GM23248 (cell line): Measurements from ENCODE around the gene TOP1. TPM values are rescaled to one million over a fixed set of nuclear protein-coding genes. Genes with fewer than 3 reads are reported as not detected.
A peak's percentile ranks its signal among the peaks of the same experiment; 100 is the strongest.

Source experiments
- DNase-seq: peaks from one replicate; pipeline ENCODE4 v3.0.0-alpha.2; 2015
- H2AFZ ChIP-seq: fragments of 200-600 bp; sonication (generic); 2 replicates; pipeline ENCODE4 v1.6.1; 2016; ENCODE audit warnings: antibody characterized with exemption
- H3F3A ChIP-seq: fragments of 200-600 bp; sonication (generic); 2 replicates; pipeline ENCODE4 v1.6.1; 2016; ENCODE audit warnings: mild to moderate bottlenecking, antibody characterized with exemption, mixed run types; ENCODE audit not compliant: insufficient read depth
- H3K27ac ChIP-seq: fragments of 200-600 bp; sonication (generic); 2 replicates; pipeline ENCODE4 v1.5.1; 2016; ENCODE audit warnings: mild to moderate bottlenecking
- H3K27me3 ChIP-seq: fragments of 200-600 bp; sonication (generic); replicated peaks from 2 replicates; pipeline ENCODE4 v1.6.1; 2016; ENCODE audit warnings: mild to moderate bottlenecking; ENCODE audit not compliant: insufficient read depth
- H3K36me3 ChIP-seq: fragments of 200-600 bp; sonication (generic); 2 replicates; pipeline ENCODE4 v1.6.1; 2016; ENCODE audit warnings: low read depth, mild to moderate bottlenecking
- H3K4me1 ChIP-seq: fragments of 200-600 bp; sonication (generic); 2 replicates; pipeline ENCODE4 v1.6.1; 2016; ENCODE audit warnings: mild to moderate bottlenecking; ENCODE audit not compliant: insufficient read depth
- H3K4me2 ChIP-seq: fragments of 200-600 bp; sonication (generic); one replicate; pipeline ENCODE4 v1.6.1; 2016; ENCODE audit warnings: mild to moderate bottlenecking; ENCODE audit not compliant: unreplicated experiment
- H3K4me3 ChIP-seq: fragments of 200-600 bp; sonication (generic); 2 replicates; pipeline ENCODE4 v1.5.1; 2016; ENCODE audit warnings: mild to moderate bottlenecking
- H3K79me2 ChIP-seq: fragments of 200-600 bp; sonication (generic); 2 replicates; pipeline ENCODE4 v1.6.1; 2016; ENCODE audit warnings: mild to moderate bottlenecking; ENCODE audit not compliant: insufficient read depth
- H3K9ac ChIP-seq: fragments of 200-600 bp; sonication (generic); 2 replicates; pipeline ENCODE4 v1.6.1; 2016; ENCODE audit warnings: mild to moderate bottlenecking
- H3K9me2 ChIP-seq: fragments of 200-600 bp; sonication (generic); 2 replicates; pipeline ENCODE4 v1.6.1; 2016; ENCODE audit warnings: mixed run types, mild to moderate bottlenecking, moderate library complexity; ENCODE audit not compliant: insufficient read depth
- H3K9me3 ChIP-seq: fragments of 200-600 bp; sonication (generic); one replicate; pipeline ENCODE4 v1.6.1; 2017; ENCODE audit warnings: low read depth
- H4K20me1 ChIP-seq: fragments of 200-600 bp; sonication (generic); 2 replicates; pipeline ENCODE4 v1.6.0; 2016; ENCODE audit not compliant: insufficient read depth
- EZH2 ChIP-seq: fragments of 200-600 bp; sonication (generic); IDR thresholded peaks from 2 replicates; pipeline ENCODE4 v1.6.1; 2018; ENCODE audit warnings: antibody characterized with exemption, mild to moderate bottlenecking; ENCODE audit not compliant: insufficient read depth, poor library complexity, severe bottlenecking
- EZH2phosphoT487 ChIP-seq: fragments of 200-600 bp; sonication (generic); IDR thresholded peaks from 2 replicates; pipeline ENCODE4 v1.6.1; 2018; ENCODE audit warnings: antibody characterized with exemption, moderate library complexity, mild to moderate bottlenecking, low read depth; ENCODE audit not compliant: insufficient read depth
- WGBS, 2 experiments: methylation state at CpG; one replicate each; pipeline ENCODE4 v1.1.6; 2015 to 2017; ENCODE audit warnings: low lambda C conversion rate in 2 of 2, low coverage in 1 of 2; ENCODE audit errors: missing lambda C conversion rate in 2 of 2; 5-methylcytosine and 5-hydroxymethylcytosine counted together
- in situ Hi-C: fragments of 300-500 bp; cut with MboI; formaldehyde crosslinking; loops from 2 replicates; pipeline ENCODE4 v1.15.0; 2020
- polyA plus RNA-seq: library from polyadenylated mRNA; unstranded; fragments of >200 nt; fragmentation: Nextera tagmentation; extraction: Ambion mirVana; gene quantifications from 2 replicates; pipeline ENCODE4 v1.2.1, GENCODE V29; 2016
- total RNA-seq: library from RNA; depleted of rRNA; stranded (reverse); fragments of >200 nt; shearing (Covaris generic); gene quantifications from 2 replicates; pipeline ENCODE4 v1.2.3, GENCODE V29; 2014

TOP1 gene
- total and polyA plus RNA-seq, 2 experiments from 2014 or later, result 9.0 to 17.9 TPM

- no peaks in the 10 kb centered on the region for H3K27me3 ChIP-seq
- no peak overlapping the region for H3K9ac ChIP-seq
- in situ Hi-C loops, result no loop called here
- peak; percentile 41 for DNase-seq
- peaks cover 28% of the 10 kb centered on the region for H3K79me2 ChIP-seq
- no peaks in the 10 kb centered on the region for H3K9me3 ChIP-seq
- no peaks in the 10 kb centered on the region for H3F3A ChIP-seq
- no peak overlapping the region for H3K4me3 ChIP-seq
- H2AFZ ChIP-seq, result no peak overlapping the region
- H3K4me1 ChIP-seq, result peaks cover 12% of the 10 kb centered on the region; the same call in 1 of the 2 replicates
- H3K9me2 ChIP-seq, result no peaks in the 10 kb centered on the region
- no peak overlapping the region for H3K4me2 ChIP-seq
- 69 to 70% methylated on average over 13 of the region's 13 CpGs for WGBS, 2 experiments
- no peak for TF ChIP-seq EZH2
- TF ChIP-seq EZH2phosphoT487, result no peak
- H3K36me3 ChIP-seq, result no peaks in the 10 kb centered on the region
- no peak overlapping the region for H3K27ac ChIP-seq
- H4K20me1 ChIP-seq, result no peaks in the 10 kb centered on the region
Measured at GRCh38 chr20:41135187-41135887, 106.7 kb downstream of the TOP1 start.

DNA sequence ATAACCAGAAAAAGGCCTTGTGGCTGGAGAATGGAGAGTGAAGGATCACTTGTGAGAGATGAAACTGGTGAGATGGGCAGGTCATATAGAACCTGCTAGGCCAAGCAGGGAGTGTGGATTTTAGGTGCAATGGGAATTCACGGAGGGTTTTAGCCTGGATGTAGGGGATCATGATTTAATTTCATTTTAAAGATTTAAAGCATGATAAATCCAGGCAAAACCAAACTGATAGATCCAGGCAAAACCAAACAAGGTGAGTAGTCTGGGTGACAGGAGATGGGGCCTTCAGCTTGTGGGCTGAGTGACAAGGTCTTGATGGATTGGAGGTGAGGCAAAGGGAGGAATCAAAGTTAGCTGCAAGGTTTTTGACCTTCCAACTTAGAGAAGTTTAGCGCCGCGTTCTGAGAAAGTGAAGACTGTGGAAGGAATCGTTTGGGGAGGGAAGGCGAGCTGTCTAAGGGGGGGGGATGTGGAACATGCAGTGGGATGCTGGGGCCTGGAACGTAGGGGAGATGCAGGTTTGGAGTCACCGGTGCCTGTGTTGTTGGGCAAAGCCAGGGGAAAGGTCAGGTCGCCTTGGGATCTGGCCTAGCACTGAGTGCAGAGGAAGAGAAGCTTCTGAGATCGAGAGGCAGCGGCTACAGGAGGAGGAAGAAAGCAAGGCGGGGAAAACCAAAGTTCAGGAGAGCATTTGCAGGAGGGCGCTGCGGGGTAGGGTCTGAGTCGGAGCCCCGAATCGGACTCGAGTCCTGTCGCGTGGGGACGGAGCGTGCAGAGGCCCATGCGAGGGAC is 107.5 kb downstream of the TOP1 start:
- Histone ChIP-seq H3K36me3 (no peaks in the 10 kb centered on the region), H3K27me3 (no peaks in the 10 kb centered on the region), H3K4me1 (peaks cover 13% of the 10 kb centered on the region; the same call in 1 of the 2 replicates), H3K9me3 (no peaks in the 10 kb centered on the region), H4K20me1 (no peaks in the 10 kb centered on the region), H3K4me2 (peak overlapping the region; percentile 38), H3K79me2 (peaks cover 36% of the 10 kb centered on the region), H2AFZ (peak overlapping the region; percentile 82), H3K4me3 (peak overlapping the region; percentile 80), H3K27ac (no peak overlapping the region), H3F3A (no peaks in the 10 kb centered on the region), H3K9ac (peak overlapping the region; percentile 86), H3K9me2 (no peaks in the 10 kb centered on the region)
- 37 to 41% methylated on average over 21 to 23 of the region's 23 CpGs for WGBS, 2 experiments
- no peak for DNase-seq
- no peak for TF ChIP-seq EZH2
- in situ Hi-C loops, result no loop called here

- peak within 1 kb of the TSS; percentile 88 for H3K4me2 ChIP-seq
- H3K27me3 ChIP-seq, result no peaks in the 10 kb centered on the region
- peaks cover 45% of the 10 kb centered on the region for H3K79me2 ChIP-seq
- peak within 1 kb of the TSS; percentile 80 for H3K4me3 ChIP-seq
- peak within 1 kb of the TSS; percentile 82 for H2AFZ ChIP-seq
- no peaks in the 10 kb centered on the region for H3K9me3 ChIP-seq
- in situ Hi-C loops, result no loop called here
- H3K9ac ChIP-seq, result peak within 1 kb of the TSS; percentile 86
- no peaks in the 10 kb centered on the region for H3K36me3 ChIP-seq
- peak; percentile 92 for DNase-seq
- H3K27ac ChIP-seq, result peak within 1 kb of the TSS; percentile 58
- TF ChIP-seq EZH2, result no peak
- TF ChIP-seq EZH2phosphoT487, result no peak
- H3K9me2 ChIP-seq, result no peaks in the 10 kb centered on the region
- H4K20me1 ChIP-seq, result no peaks in the 10 kb centered on the region
- H3F3A ChIP-seq, result no peaks in the 10 kb centered on the region
- H3K4me1 ChIP-seq, result peaks cover 14% of the 10 kb centered on the region; the same call in 1 of the 2 replicates
- WGBS, 2 experiments, result 0 to 1% methylated on average over 47 to 63 of the region's 121 CpGs
Measured at GRCh38 chr20:41136680-41137613, 108.3 kb downstream of the TOP1 start, which contains the start of gene PLCG1. Gene PLCG1 (plus strand): TSS chr20:41137543. CDS start chr20:41137642, 99 bp downstream.
